ENCODE data around the gene CLDN2.

CLDN2 gene

DNA sequence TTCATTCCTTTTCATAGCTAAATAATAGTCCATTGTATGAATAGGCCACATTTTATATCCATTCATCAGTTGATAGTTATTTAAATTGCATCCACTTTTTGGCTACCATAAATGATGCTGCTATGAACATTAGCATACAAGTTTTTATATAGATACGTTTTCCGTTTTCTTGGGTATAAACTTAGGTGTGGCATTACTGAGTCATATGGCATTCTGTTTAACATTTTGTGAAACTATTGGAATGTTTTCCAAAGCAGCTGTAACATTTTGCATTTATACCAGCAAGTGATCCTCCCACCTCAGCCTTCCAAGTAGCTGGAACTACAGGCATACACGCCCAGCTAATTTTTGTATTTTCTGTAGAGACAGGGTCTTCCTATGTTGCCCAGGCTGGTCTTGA is 26.3 kb downstream of the CLDN2 start:
- Histone ChIP-seq H3K27ac (ENCODE audit: low read length) (no peak overlapping the region), H3K36me3 (replicated peaks; ENCODE audit: insufficient read depth, low read length) (no peaks in the 10 kb centered on the region), H3K4me2 (ENCODE audit: low read depth, low read length) (no peak overlapping the region), H2AFZ (ENCODE audit: low read length) (no peak overlapping the region), H3F3A (ENCODE audit: insufficient read depth, low read length) (no peaks in the 10 kb centered on the region), H4K20me1 (ENCODE audit: insufficient read depth, low read length) (no peaks in the 10 kb centered on the region), H3K4me3 (ENCODE audit: low read length) (no peak overlapping the region), H3K27me3 (replicated peaks; ENCODE audit: insufficient read depth, low read length) (no peaks in the 10 kb centered on the region), H3K9me3 (replicated peaks; ENCODE audit: insufficient read depth, low read length) (no peaks in the 10 kb centered on the region), H3K9ac (ENCODE audit: low read length) (no peak overlapping the region), H3K79me2 (ENCODE audit: low read length) (no peaks in the 10 kb centered on the region), H3K4me1 (ENCODE audit: low read length) (no peaks in the 10 kb centered on the region), H3K9me2 (replicated peaks; ENCODE audit: insufficient read depth, low read length) (no peaks in the 10 kb centered on the region)
- DNase-seq = no peak
- TF ChIP-seq EZH2phosphoT487 (IDR thresholded peaks at IDR 0.05; ENCODE audit: low read length) (no peak), EZH2 (optimal IDR thresholded peaks at IDR 0.05; ENCODE audit: low read depth, low read length) (no peak)
- TF ChIP-seq, protein P1, sequence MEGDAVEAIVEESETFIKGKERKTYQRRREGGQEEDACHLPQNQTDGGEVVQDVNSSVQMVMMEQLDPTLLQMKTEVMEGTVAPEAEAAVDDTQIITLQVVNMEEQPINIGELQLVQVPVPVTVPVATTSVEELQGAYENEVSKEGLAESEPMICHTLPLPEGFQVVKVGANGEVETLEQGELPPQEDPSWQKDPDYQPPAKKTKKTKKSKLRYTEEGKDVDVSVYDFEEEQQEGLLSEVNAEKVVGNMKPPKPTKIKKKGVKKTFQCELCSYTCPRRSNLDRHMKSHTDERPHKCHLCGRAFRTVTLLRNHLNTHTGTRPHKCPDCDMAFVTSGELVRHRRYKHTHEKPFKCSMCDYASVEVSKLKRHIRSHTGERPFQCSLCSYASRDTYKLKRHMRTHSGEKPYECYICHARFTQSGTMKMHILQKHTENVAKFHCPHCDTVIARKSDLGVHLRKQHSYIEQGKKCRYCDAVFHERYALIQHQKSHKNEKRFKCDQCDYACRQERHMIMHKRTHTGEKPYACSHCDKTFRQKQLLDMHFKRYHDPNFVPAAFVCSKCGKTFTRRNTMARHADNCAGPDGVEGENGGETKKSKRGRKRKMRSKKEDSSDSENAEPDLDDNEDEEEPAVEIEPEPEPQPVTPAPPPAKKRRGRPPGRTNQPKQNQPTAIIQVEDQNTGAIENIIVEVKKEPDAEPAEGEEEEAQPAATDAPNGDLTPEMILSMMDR (IDR thresholded peaks at IDR 0.05; ENCODE audit: low read length) = no peak

DNA sequence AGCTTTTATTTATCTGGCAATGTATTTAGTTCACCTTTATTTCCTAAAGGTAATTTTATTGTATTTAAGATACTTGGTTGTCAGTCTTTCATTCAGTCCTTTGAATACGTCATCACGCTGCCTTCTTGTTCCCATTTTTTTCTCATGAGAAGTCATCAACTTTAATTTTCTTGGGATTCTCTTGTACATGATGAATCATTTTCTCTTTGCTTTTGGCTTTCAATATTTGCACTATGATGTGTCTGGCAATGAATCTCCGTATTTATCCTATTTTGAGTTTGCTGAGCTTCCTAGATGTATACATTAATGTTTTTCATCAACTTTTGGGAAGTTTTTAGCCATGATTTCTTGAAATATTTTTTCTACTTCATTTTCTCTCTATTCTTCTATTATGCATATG is 28.4 kb downstream of the CLDN2 start:
- H3K4me2 ChIP-seq (ENCODE audit: low read depth, low read length) = no peak overlapping the region
- TF ChIP-seq EZH2 (optimal IDR thresholded peaks at IDR 0.05; ENCODE audit: low read depth, low read length) (no peak), EZH2phosphoT487 (IDR thresholded peaks at IDR 0.05; ENCODE audit: low read length) (no peak)
- TF ChIP-seq, protein P1 (IDR thresholded peaks at IDR 0.05; ENCODE audit: low read length) = no peak
- H3K9me3 ChIP-seq (replicated peaks; ENCODE audit: insufficient read depth, low read length) = no peaks in the 10 kb centered on the region

DNA sequence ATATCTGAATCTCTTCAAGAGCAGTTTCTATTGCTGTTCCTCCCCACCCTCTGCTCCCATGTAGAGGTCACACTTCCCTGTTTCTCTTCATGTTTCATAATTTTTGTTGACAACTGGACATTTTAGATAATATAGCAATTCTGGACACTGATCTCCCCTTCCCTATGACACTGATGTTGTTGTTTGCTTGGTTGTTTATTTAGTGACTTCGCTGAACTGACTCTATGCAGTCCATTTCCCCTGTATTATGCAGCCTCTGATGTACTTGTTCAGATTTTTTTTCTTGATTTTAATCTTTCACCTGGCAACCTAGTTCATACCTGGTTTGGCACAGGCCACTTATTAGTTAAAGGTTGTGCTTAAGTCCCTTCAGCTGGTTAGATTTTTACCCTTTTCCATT is 29.2 kb downstream of the CLDN2 start:
- Histone ChIP-seq H3K79me2 (ENCODE audit: low read length) (no peaks in the 10 kb centered on the region), H3K9ac (ENCODE audit: low read length) (no peak overlapping the region), H3F3A (ENCODE audit: insufficient read depth, low read length) (no peaks in the 10 kb centered on the region), H3K9me3 (replicated peaks; ENCODE audit: insufficient read depth, low read length) (no peaks in the 10 kb centered on the region), H3K4me2 (ENCODE audit: low read depth, low read length) (no peak overlapping the region), H3K4me1 (ENCODE audit: low read length) (no peaks in the 10 kb centered on the region), H3K27me3 (replicated peaks; ENCODE audit: insufficient read depth, low read length) (no peaks in the 10 kb centered on the region), H3K4me3 (ENCODE audit: low read length) (no peak overlapping the region), H3K36me3 (replicated peaks; ENCODE audit: insufficient read depth, low read length) (no peaks in the 10 kb centered on the region), H2AFZ (ENCODE audit: low read length) (no peak overlapping the region), H3K9me2 (replicated peaks; ENCODE audit: insufficient read depth, low read length) (no peaks in the 10 kb centered on the region), H3K27ac (ENCODE audit: low read length) (no peak overlapping the region), H4K20me1 (ENCODE audit: insufficient read depth, low read length) (no peaks in the 10 kb centered on the region)
- DNase-seq = no peak
- TF ChIP-seq, protein P1 (IDR thresholded peaks at IDR 0.05; ENCODE audit: low read length) = no peak
- no peak for TF ChIP-seq EZH2phosphoT487 (IDR thresholded peaks at IDR 0.05; ENCODE audit: low read length)
- TF ChIP-seq EZH2 (optimal IDR thresholded peaks at IDR 0.05; ENCODE audit: low read depth, low read length) = no peak

More for the DNA sequence above, 28.4 kb downstream of the CLDN2 start:
- H3K79me2 ChIP-seq (ENCODE audit: low read length) = no peaks in the 10 kb centered on the region
- no peak overlapping the region for H2AFZ ChIP-seq (ENCODE audit: low read length)
- H3F3A ChIP-seq (ENCODE audit: insufficient read depth, low read length) = no peaks in the 10 kb centered on the region
- no peaks in the 10 kb centered on the region for H3K27me3 ChIP-seq (replicated peaks; ENCODE audit: insufficient read depth, low read length)
- no peak overlapping the region for H3K9ac ChIP-seq (ENCODE audit: low read length)
- DNase-seq = no peak
- H3K4me3 ChIP-seq (ENCODE audit: low read length) = no peak overlapping the region
- no peak overlapping the region for H3K27ac ChIP-seq (ENCODE audit: low read length)
- H3K4me1 ChIP-seq (ENCODE audit: low read length) = no peaks in the 10 kb centered on the region
- H4K20me1 ChIP-seq (ENCODE audit: insufficient read depth, low read length) = no peaks in the 10 kb centered on the region
- no peaks in the 10 kb centered on the region for H3K36me3 ChIP-seq (replicated peaks; ENCODE audit: insufficient read depth, low read length)
- no peaks in the 10 kb centered on the region for H3K9me2 ChIP-seq (replicated peaks; ENCODE audit: insufficient read depth, low read length)

Data from MM.1S (cell line).